HUES6 (cell line): ENCODE measurements around the gene MRPL55.

ENCODE experiments used
- H3K27ac ChIP-seq: 2 replicates; pipeline ENCODE4 v1.7.0; 2013; ENCODE audit warnings: low read depth, mild to moderate bottlenecking, low read length, inconsistent platforms
- H3K27me3 ChIP-seq: 2 replicates; pipeline ENCODE4 v1.6.1; 2013; ENCODE audit warnings: low read length; ENCODE audit not compliant: control insufficient read depth, insufficient read depth
- H3K36me3 ChIP-seq: 2 replicates; pipeline ENCODE4 v1.6.1; 2013; ENCODE audit warnings: low read length; ENCODE audit not compliant: control insufficient read depth, insufficient read depth
- H3K4me1 ChIP-seq: 2 replicates; pipeline ENCODE4 v1.6.1; 2013; ENCODE audit warnings: low read length; ENCODE audit not compliant: control insufficient read depth, insufficient read depth
- H3K4me3 ChIP-seq: 2 replicates; pipeline ENCODE4 v1.5.1; 2013; ENCODE audit warnings: low read depth, low read length
- H3K9ac ChIP-seq: one replicate; pipeline ENCODE4 v1.6.1; 2013; ENCODE audit warnings: mild to moderate bottlenecking, low read length
- H3K9me3 ChIP-seq: 2 replicates; pipeline ENCODE4 v1.6.1; 2013; ENCODE audit warnings: low read depth, low read length; ENCODE audit not compliant: control insufficient read depth, insufficient read depth

Gene MRPL55

GRCh38 chr1:228064741-228065542 lies 44.2 kb downstream of the MRPL55 start:
- Histone ChIP-seq H3K36me3 (no peaks in the 10 kb centered on the region), H3K9me3 (no peaks in the 10 kb centered on the region), H3K4me3 (no peak overlapping the region), H3K9ac (no peak overlapping the region), H3K4me1 (peaks cover 26% of the 10 kb centered on the region; the same call in 1 of the 2 replicates), H3K27me3 (peaks cover 95% of the 10 kb centered on the region), H3K27ac (no peak overlapping the region)

DNA sequence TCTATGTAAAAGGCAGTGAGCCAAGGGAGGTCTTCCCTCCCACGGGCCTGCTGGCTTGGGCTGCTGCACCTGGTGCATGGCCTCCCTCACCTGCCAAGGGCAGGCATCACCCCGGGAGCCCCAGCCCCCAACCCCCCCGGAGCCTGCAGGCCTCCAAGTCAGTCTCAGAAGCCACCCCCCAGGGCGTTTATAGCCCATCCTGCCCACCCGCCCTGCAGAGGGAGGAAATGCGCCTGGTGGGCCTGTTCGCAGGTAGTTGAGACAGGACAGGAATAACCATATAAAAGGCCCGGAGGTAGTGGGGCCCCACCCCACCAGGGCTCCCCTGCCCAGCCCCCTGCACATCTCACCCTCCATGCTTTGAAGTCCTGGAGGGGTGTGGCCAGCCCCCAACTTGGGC lies 44.8 kb downstream of the MRPL55 start:
- no peak overlapping the region for H3K4me3 ChIP-seq
- no peak overlapping the region for H3K9ac ChIP-seq
- H3K36me3 ChIP-seq, result no peaks in the 10 kb centered on the region
- H3K4me1 ChIP-seq, result peaks cover 26% of the 10 kb centered on the region; the same call in 1 of the 2 replicates
- peaks cover 91% of the 10 kb centered on the region for H3K27me3 ChIP-seq
- no peaks in the 10 kb centered on the region for H3K9me3 ChIP-seq
- H3K27ac ChIP-seq, result no peak overlapping the region

DNA sequence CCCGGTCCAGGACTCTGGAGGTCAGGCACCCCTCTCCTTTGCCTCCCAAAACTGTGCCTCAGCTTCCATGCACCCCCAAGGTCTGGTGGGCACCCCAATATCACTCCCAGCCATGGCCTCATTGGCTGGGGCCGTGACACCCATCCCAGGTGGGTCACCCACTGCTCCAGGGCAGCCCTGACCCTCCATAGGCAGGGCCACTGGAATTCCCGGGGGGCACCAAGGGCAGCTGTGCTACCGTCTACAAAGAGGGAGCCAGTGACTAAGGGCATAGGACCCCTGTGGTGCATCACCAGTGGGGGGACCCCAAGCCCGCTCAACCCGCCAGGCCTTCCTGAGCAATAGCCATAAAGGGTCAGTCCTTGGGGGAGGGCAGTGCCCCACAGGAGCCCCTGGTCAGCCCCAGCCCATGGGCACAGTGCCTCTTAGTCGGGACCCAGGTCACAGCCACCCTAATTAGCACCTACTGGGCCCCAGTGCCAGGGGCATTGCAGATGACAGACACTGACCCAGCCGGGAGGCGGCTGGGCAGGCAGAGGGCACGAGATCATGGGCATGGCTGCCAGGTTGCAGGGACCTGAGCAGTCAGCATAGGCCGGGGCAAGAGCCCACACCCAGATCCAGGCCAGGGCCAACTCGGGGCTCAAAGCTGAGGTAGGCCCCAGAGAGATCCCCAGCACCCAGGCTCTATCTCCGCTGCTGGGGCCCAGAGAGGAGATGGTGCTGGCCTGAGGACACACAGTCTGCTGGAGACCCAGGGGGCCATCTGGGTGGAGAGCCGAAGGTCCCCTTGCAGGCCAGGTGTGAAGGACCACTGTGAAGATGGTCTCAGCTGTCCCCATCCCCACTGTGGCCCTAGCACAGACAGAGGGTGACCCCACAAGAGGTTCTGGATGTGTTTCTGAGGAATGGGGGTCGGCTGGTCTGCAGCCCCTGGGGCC lies 45.6 kb downstream of the MRPL55 start:
- H3K9me3 ChIP-seq, result no peaks in the 10 kb centered on the region
- H3K36me3 ChIP-seq, result no peaks in the 10 kb centered on the region
- H3K4me3 ChIP-seq, result no peak overlapping the region
- H3K4me1 ChIP-seq, result peaks cover 26% of the 10 kb centered on the region; the same call in 1 of the 2 replicates
- H3K27me3 ChIP-seq, result peaks cover 91% of the 10 kb centered on the region
- no peak overlapping the region for H3K27ac ChIP-seq
- H3K9ac ChIP-seq, result no peak overlapping the region

DNA sequence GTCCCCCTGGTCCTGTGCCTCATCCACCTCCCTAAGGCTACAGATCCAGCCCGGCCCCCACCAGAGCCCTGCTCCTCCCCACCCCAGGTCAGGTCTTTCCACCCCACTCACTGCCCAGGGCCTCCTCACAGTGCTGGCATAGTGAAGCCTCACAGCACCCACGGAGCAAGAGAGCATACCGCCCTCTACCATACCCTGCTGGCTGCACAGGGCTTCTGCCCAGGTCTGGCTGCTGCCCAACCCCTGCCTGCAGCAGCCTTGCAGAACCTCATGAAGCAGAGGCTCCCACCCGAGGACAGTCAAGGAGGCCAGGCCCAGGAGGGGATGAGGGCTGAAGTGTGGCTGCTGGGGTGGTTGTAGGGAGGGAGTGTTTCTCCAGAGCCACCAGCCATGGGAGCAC lies 46.3 kb downstream of the MRPL55 start:
- H3K4me3 ChIP-seq, result no peak overlapping the region
- peaks cover 26% of the 10 kb centered on the region; the same call in 1 of the 2 replicates for H3K4me1 ChIP-seq
- H3K36me3 ChIP-seq, result no peaks in the 10 kb centered on the region
- no peaks in the 10 kb centered on the region for H3K9me3 ChIP-seq
- H3K27ac ChIP-seq, result no peak overlapping the region
- peaks cover 91% of the 10 kb centered on the region for H3K27me3 ChIP-seq
- no peak overlapping the region for H3K9ac ChIP-seq

GRCh38 chr1:228062085-228062791 lies 46.9 kb downstream of the MRPL55 start:
- Histone ChIP-seq H3K9me3 (no peaks in the 10 kb centered on the region), H3K4me1 (peaks cover 26% of the 10 kb centered on the region; the same call in 1 of the 2 replicates), H3K36me3 (no peaks in the 10 kb centered on the region), H3K4me3 (no peak overlapping the region), H3K27me3 (peaks cover 91% of the 10 kb centered on the region), H3K9ac (no peak overlapping the region), H3K27ac (no peak overlapping the region)

GRCh38 chr1:228061411-228062084 lies 47.6 kb downstream of the MRPL55 start:
- H3K36me3 ChIP-seq, result no peaks in the 10 kb centered on the region
- H3K9ac ChIP-seq, result no peak overlapping the region
- peaks cover 91% of the 10 kb centered on the region for H3K27me3 ChIP-seq
- peaks cover 26% of the 10 kb centered on the region; the same call in 1 of the 2 replicates for H3K4me1 ChIP-seq
- H3K9me3 ChIP-seq, result no peaks in the 10 kb centered on the region
- H3K27ac ChIP-seq, result no peak overlapping the region
- H3K4me3 ChIP-seq, result peak overlapping the region; percentile 83; the same call in 1 of the 2 replicates

- Histone ChIP-seq H3K9ac (peak overlapping the region; percentile 58), H3K4me1 (peaks cover 26% of the 10 kb centered on the region; the same call in 1 of the 2 replicates), H3K4me3 (peak overlapping the region; percentile 83), H3K9me3 (no peaks in the 10 kb centered on the region), H3K27ac (no peak overlapping the region), H3K36me3 (no peaks in the 10 kb centered on the region), H3K27me3 (peaks cover 92% of the 10 kb centered on the region)
Observed at GRCh38 chr1:228060458-228061190, 48.5 kb downstream of the MRPL55 start.

DNA sequence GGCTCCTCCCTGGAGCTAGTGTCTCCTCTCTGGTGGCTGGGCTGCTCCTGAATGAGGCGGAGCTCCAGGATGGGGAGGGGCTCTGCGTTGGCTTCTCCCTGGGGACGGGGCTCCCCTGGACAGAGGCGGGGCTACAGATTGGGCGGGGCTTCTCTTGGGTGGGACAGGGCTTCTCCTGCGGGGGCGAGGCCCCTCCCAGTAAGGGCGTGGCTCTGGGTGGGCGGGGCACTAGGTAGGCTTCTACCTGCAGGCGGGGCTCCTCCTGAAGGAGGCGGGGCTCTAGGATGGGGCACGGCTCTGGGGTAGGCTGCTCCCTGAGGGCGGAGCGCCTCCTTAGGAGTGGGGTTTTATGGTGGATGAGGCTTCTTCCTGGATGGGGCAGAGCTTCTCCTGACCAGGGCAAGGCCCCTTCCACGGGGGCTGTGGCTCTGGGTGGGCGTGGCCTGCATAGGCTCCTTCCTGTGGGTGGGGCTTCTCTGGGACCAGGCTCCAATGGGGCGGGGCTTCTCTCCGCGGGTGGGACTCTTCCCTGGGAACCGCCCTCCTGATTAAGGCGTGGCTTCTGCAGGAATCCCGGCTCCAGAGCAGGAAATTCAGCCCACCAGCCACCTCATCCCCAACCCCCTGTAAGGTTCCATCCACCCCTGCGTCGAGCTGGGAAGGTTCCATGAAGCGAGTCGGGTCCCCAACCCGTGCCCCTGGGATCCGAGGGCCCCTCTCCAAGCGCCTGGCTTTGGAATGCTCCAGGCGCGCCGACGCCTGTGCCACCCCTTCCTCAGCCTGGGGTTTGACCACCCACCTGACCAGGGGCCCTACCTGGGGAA lies 49.3 kb downstream of the MRPL55 start:
- Histone ChIP-seq H3K9ac (peak overlapping the region; percentile 58), H3K9me3 (no peaks in the 10 kb centered on the region), H3K4me3 (peak overlapping the region; percentile 83), H3K27ac (no peak overlapping the region), H3K27me3 (peaks cover 89% of the 10 kb centered on the region), H3K4me1 (peaks cover 18% of the 10 kb centered on the region; the same call in 1 of the 2 replicates), H3K36me3 (no peaks in the 10 kb centered on the region)

- peaks cover 85% of the 10 kb centered on the region for H3K27me3 ChIP-seq
- H3K9me3 ChIP-seq, result no peaks in the 10 kb centered on the region
- H3K9ac ChIP-seq, result no peak overlapping the region
- H3K4me3 ChIP-seq, result peak overlapping the region; percentile 83
- H3K36me3 ChIP-seq, result no peaks in the 10 kb centered on the region
- peaks cover 13% of the 10 kb centered on the region; the same call in 1 of the 2 replicates for H3K4me1 ChIP-seq
- no peak overlapping the region for H3K27ac ChIP-seq
Observed at GRCh38 chr1:228058949-228059633, 50.0 kb downstream of the MRPL55 start.
